Stimulated activated memory B cell treated with anti-CD40 and anti-IgM and Interleukin-4, amounts not matched to agents 10 μg/mL and 1 μg/mL and 100 μg/mL, for 72 hours (primary cell): ENCODE data around the gene RPS14.
"Not testable (repeated sequence)": the region's sequence is repeated elsewhere in the genome, so short reads cannot be mapped to it uniquely, and the experiment has no call there.

Experiments used
- ATAC-seq: fragments of 150-1000 bp; cut with Tn5 transposase; 2 replicates; pipeline ENCODE4 v1.10.0; 2021
- H3K27ac Mint-ChIP-seq: one replicate; pipeline ENCODE4 v1.8.0; 2022; ENCODE audit warnings: mild to moderate bottlenecking, mixed read lengths
- H3K27me3 Mint-ChIP-seq: one replicate; pipeline ENCODE4 v1.8.0; 2022; ENCODE audit warnings: mixed read lengths
- H3K36me3 Mint-ChIP-seq: one replicate; pipeline ENCODE4 v1.8.0; 2022; ENCODE audit warnings: mixed read lengths
- H3K4me1 Mint-ChIP-seq: one replicate; pipeline ENCODE4 v1.8.0; 2022; ENCODE audit warnings: mixed read lengths
- H3K4me3 Mint-ChIP-seq: one replicate; pipeline ENCODE4 v1.8.0; 2022; ENCODE audit warnings: mild to moderate bottlenecking, moderate library complexity, mixed read lengths
- H3K9me3 Mint-ChIP-seq: one replicate; pipeline ENCODE4 v1.8.0; 2022; ENCODE audit warnings: mixed read lengths

Gene RPS14

DNA sequence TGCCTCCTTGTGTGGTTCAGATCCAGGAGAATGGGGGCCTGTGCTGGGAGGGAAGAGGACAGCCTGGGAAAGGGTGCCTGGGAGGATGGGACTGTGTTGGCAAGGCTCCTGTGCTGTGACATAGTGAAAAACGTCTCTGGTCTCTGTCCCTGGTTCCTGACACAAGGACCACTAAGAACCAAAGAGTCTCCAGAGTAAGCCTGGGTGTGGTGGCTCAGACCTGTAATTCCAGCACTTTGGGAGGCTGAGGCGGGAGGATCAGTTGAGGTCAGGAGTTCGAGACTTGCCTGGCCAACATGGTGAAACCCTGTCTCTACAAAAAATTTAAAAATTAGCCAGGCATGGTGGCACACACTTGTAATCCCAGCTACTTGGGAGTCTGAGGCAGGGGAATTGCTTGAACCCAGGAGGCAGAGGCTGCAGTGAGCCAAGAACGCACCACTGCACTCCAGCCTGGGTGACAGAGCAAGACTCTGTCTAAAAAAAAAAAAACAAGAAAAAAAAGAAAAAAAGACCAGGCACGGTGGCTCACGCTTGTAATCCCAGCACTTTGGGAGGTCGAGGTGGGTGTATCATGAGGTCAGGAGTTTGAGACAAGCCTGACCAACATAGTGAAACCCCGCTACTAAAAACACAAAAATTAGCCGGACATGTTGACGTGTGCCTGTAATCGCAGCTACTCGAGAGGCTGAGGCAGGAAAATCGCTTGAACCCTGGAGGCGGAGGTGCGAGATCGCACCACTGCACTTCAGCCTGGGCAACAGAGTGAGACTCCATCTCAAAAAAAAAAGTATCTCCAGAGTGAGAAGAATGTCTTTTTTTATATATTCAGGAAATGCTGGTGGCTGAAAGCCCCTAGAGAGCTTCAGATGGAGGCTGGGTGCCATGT, 35.4 kb downstream of the RPS14 start:
- H3K27ac Mint-ChIP-seq = peak overlapping the region; percentile 100
- H3K9me3 Mint-ChIP-seq, ATAC-seq, H3K27me3 Mint-ChIP-seq: not testable (repeated sequence)
- peaks cover 36% of the 10 kb centered on the region for H3K36me3 Mint-ChIP-seq
- H3K4me1 Mint-ChIP-seq = peaks cover 49% of the 10 kb centered on the region
- peak overlapping the region; percentile 90 for H3K4me3 Mint-ChIP-seq

DNA sequence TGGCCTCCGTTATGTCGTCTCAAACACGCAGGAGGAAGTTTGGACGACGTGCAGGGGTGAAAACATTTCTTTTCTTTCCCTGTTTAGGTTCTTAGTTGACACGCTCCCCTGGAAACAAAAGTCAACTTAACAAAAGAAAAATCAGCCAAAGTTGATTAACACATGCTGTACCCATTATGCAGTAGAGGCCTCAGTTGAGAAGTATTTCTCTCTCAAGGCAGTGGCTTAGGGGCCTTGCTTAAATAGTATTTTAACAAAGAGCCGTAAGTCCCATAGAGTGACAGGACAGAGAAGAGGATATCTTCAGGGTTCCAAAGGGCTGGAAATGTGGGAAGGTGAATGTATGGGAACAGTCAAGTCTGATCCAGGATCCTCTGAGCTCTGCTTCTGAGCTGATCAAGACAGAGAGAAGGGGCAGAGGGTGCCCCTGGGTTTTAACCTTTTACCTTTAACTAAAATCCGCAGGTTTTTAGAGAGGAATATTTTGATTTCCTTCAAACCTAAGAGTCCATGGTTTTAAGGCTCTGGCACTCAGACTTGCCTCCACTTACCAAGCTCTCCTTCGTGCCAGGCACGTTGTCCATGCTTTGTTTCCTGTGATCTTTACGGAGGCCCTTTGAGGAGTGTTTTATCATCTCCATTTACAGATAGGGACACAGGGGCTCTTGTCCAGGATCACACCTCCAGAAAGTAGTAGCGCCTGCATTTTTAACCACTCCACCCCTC, 36.2 kb downstream of the RPS14 start:
- peaks cover 6% of the 10 kb centered on the region for H3K27me3 Mint-ChIP-seq
- ATAC-seq = no peak
- H3K9me3 Mint-ChIP-seq = no peaks in the 10 kb centered on the region
- H3K4me3 Mint-ChIP-seq = peak overlapping the region; percentile 90
- peaks cover 44% of the 10 kb centered on the region for H3K36me3 Mint-ChIP-seq
- H3K27ac Mint-ChIP-seq = peak overlapping the region; percentile 100
- peaks cover 53% of the 10 kb centered on the region for H3K4me1 Mint-ChIP-seq

DNA sequence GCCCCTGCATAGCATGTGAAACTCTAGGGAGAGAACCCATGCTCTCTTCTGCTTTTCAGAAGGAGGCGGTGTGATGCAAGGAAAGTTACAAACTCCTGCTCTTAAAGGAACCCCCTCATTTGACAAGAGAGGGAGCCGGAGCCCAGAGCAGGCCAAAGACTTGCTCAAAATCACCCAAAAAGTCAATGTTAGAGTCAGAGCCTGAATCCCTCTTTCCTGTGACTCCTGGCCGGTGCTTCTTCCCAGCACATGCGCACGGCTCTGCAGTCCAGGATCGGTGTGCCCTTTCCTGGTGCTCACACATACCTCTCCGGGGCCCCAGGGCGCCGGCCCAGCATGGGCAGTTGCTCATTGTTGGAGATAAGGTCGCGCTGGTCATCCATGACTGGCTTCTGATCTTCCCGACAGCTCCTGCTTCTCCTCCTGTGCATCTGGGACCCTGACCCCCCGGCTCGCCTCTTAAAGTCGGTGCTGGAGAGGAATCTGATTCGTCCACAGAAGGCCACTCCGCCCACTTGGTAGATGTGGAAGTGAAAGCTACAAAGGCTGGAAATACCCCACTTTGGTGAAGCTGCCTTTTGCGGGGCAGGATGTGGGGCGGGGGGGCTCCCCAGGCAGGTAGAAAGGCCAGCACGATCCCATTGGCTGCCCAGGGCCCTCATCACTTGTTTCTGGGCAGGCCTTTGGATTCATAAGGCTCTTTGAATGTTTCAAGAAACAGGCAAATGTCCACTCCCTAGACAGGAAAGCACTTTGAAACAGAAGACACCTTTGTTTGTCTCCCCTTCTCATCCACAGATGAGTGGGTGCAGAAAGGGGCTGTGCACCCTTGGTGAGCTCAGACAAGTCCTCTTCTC, 37.0 kb downstream of the RPS14 start, which contains the start of gene CD74:
TSS of gene CD74 (minus strand) at position 592 of the 857 bp plus-strand sequence. CDS start at position 431, 161 bp downstream.
- ATAC-seq = peak; percentile 86
- Mint-ChIP-seq H3K4me1 (peaks cover 61% of the 10 kb centered on the region), H3K4me3 (peak within 1 kb of the TSS; percentile 90)

DNA sequence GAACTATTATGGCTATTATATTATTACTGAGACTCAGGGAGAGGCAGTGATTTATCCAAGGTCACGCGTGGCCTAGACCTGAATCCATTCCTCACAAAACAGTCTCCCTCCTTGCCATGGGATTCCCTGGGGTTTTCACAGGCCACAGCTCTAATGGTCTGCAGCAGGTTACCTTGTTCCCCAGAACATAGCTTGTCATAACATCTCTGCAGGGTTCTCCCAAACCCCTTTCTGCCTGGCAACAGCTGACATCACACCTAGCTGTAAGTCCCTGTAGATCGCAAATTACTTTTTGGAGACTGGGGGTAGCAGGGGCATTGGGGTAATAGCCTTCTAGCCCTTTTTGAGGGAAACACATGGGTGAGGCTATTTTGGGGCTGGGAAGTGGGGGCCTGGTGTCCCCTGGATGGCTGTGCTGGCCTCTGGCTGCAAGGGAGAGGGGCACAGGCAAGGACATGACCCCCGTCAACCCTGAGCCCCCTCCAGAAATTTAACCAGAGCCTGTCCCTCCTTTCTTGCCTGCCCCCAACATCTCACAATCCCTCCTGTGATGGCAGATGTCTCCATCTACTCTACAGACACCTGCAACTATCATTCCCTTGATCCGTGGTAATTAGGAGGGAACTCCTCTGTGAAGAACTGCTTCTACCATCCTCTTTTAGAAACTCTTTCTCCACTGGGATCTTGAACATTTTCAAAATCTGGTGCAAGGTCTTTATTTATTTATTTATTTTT, 38.1 kb downstream of the RPS14 start:
- H3K4me3 Mint-ChIP-seq = peak overlapping the region; percentile 90
- peak; percentile 32 for ATAC-seq
- peaks cover 6% of the 10 kb centered on the region for H3K27me3 Mint-ChIP-seq
- H3K27ac Mint-ChIP-seq = peak overlapping the region; percentile 100
- peaks cover 67% of the 10 kb centered on the region for H3K4me1 Mint-ChIP-seq
- H3K36me3 Mint-ChIP-seq = peaks cover 63% of the 10 kb centered on the region
- no peaks in the 10 kb centered on the region for H3K9me3 Mint-ChIP-seq

More for the DNA sequence above, 37.0 kb downstream of the RPS14 start, which contains the start of gene CD74:
- Mint-ChIP-seq H3K9me3 (no peaks in the 10 kb centered on the region), H3K27ac (peak within 1 kb of the TSS; percentile 100), H3K36me3 (peaks cover 52% of the 10 kb centered on the region), H3K27me3 (peaks cover 6% of the 10 kb centered on the region)

DNA sequence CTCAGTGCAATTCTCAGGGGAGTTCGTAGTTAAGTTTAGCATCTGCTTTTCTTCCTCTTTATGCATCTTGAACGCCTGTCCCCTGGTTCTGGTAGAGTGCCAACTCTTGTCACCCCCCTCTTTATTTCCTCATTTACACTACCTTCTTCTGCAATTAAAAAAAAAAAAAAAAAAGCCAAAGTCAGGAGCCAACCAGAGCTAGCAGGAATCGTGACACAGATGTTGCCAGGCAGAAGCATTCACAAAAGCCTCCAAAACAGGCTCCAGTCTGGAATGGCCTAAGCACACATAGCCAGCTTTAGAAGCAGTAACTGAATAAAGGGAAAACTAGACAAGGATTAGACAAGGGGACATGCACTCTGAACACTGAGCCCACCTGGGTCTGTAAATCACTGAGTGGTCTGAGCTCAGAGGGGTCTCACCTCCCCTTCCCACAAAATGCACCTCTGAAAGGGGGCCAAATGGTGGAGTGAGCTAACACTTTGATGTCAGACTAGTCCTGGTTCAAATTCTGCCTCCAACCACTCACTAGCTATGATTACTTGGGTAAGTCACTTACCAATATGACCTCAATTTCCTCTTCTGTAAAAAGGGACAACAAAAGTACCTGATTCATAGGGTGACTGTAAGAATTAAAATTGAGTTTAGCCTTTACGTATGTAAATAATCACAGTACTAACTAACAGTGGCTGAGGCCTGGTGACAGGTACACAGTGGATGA, 38.9 kb downstream of the RPS14 start:
- Mint-ChIP-seq H3K27ac (peak overlapping the region; percentile 100), H3K4me1 (peaks cover 66% of the 10 kb centered on the region), H3K4me3 (peak overlapping the region; percentile 90), H3K27me3 (peaks cover 6% of the 10 kb centered on the region), H3K36me3 (peaks cover 69% of the 10 kb centered on the region), H3K9me3 (no peaks in the 10 kb centered on the region)
- ATAC-seq = peak; percentile 59

DNA sequence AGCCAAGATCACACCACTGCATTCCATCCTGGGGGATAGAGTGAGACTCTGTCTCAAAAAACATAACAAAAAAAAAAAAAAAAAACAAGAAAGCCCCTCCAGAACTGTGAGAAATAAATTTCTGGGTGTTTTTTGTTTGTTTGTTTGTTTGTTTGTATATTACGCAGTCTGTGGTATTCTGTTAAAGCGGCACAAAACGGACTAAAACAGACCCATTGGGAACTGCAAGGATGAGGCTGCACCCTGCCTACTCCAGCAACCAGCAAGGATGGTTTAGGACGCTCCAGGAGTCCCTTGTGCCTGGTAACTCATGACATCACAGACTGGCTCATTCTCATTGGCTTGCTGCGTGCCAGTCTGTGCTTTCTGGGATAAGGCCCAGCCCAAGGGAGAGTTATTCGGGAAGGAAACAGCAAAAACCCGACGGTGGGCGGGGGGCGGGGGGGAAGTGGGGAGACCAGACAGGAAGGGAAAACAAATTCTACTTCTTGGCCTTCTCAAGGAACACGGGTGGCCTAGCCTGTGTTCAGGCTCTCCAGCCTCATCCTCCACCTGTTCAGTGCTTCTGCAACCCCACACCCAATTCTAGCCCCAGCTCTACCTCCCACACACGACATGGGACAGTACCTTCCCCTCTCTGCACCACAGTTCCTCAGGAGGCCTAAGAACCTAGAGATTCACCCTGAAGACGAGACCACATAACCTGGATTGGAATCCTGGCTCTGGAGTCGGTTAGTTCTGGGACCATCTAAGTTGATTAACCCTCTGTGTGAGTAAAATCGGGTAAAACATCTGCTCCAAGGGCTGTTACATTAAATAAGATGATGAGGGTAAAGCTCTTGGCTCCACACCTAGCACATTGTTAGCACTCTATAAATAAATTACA, 39.7 kb downstream of the RPS14 start:
- peak; percentile 29 for ATAC-seq

DNA sequence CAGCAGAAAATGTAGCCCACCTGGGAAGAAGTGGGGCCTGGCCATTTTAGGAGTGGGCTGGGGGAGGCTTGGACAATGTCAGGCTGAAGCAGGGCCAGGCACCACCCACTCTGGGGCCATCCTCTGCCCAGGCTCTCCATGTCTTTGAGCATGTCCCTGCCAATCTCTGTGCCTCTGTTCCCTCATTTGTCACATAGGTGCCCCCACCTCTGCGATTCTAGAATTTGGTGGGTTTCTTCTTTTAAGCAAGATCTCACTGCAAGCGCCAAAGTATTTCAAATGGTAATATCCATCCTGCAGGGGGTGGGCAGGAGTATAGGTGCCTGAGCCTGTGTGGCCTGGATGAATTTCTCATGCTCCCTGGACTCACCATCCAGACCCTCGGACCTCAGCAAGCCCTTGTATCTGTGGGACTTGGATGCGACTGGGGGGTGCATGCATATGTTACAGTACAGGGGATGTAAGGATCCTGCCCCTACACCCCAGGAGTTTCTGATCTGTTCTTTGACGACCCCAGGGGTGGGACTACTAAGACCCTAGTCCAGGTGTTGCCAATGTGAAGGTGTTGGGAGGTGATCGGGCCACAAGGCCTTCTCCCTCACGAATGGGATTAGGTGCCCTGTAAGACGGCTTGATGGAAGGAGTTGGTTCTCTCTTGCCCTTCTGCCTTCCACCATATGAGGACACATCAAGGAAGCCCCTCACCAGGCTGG, 41.2 kb downstream of the RPS14 start:
- peak overlapping the region; percentile 100 for H3K27ac Mint-ChIP-seq
- H3K36me3 Mint-ChIP-seq = peaks cover 92% of the 10 kb centered on the region
- no peak for ATAC-seq
- H3K27me3 Mint-ChIP-seq = peaks cover 6% of the 10 kb centered on the region
- H3K4me3 Mint-ChIP-seq = peak overlapping the region; percentile 90
- peaks cover 55% of the 10 kb centered on the region for H3K4me1 Mint-ChIP-seq
- no peaks in the 10 kb centered on the region for H3K9me3 Mint-ChIP-seq

More for the DNA sequence above, 39.7 kb downstream of the RPS14 start:
- Mint-ChIP-seq H3K36me3 (peaks cover 77% of the 10 kb centered on the region), H3K9me3 (no peaks in the 10 kb centered on the region), H3K4me1 (peaks cover 61% of the 10 kb centered on the region), H3K27ac (peak overlapping the region; percentile 100), H3K27me3 (peaks cover 6% of the 10 kb centered on the region), H3K4me3 (peak overlapping the region; percentile 90)

DNA sequence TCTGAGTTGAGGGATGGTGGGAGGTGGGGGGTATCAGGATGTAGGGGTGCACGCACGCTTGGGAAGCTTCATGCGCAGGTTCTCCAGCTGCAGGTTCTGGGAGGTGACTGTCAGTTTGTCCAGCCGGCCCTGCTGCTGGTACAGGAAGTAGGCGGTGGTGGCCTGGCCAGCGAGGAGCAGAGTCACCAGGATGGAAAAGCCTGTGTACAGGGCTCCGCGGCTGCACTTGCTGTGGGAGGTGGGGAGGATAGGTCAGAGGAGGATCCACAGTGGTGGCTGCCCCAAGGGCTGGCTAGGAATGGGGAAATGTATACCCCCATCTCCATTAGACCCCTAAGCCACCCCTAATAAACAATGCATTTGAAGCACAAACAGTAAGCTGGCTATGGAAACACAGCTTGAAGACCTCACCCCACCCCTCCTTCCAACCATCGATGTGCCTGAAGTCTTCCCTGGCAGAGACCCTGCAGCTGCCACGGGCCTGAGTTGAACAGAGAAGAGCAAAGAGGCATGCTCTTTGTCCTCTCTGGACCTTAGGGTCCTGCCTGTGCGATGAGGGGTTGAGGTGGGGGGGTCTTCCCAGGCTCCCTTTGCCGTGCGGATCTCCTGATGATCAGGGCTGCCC, 42.3 kb downstream of the RPS14 start:
- peaks cover 1% of the 10 kb centered on the region for H3K27me3 Mint-ChIP-seq
- peak overlapping the region; percentile 90 for H3K4me3 Mint-ChIP-seq
- H3K9me3 Mint-ChIP-seq = no peaks in the 10 kb centered on the region
- peaks cover 52% of the 10 kb centered on the region for H3K4me1 Mint-ChIP-seq
- peak overlapping the region; percentile 100 for H3K27ac Mint-ChIP-seq
- H3K36me3 Mint-ChIP-seq = peaks cover 93% of the 10 kb centered on the region
- ATAC-seq = no peak

DNA sequence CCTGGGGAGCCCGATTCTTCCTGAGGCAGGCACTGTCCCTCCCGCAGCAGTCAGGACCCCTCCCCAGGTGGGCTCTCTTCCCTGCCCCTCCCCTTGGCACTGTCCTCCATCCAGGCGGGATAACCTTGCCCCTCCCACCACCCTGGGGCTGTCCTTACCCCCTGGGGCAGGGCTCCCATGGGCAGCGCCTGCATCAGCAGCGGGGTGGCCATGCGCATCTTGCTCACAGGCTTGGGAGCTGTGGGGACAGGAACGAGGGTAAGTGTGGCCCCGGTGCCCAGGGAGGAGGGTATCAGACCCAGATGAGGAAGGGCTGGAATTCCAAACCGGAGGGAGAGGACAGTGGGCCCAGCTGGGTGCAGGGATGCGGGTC, 42.8 kb downstream of the RPS14 start:
- no peak for ATAC-seq
- H3K27me3 Mint-ChIP-seq = no peaks in the 10 kb centered on the region
- H3K27ac Mint-ChIP-seq = peak overlapping the region; percentile 100
- peaks cover 95% of the 10 kb centered on the region for H3K36me3 Mint-ChIP-seq
- peaks cover 55% of the 10 kb centered on the region for H3K4me1 Mint-ChIP-seq
- no peaks in the 10 kb centered on the region for H3K9me3 Mint-ChIP-seq
- peak overlapping the region; percentile 90 for H3K4me3 Mint-ChIP-seq

DNA sequence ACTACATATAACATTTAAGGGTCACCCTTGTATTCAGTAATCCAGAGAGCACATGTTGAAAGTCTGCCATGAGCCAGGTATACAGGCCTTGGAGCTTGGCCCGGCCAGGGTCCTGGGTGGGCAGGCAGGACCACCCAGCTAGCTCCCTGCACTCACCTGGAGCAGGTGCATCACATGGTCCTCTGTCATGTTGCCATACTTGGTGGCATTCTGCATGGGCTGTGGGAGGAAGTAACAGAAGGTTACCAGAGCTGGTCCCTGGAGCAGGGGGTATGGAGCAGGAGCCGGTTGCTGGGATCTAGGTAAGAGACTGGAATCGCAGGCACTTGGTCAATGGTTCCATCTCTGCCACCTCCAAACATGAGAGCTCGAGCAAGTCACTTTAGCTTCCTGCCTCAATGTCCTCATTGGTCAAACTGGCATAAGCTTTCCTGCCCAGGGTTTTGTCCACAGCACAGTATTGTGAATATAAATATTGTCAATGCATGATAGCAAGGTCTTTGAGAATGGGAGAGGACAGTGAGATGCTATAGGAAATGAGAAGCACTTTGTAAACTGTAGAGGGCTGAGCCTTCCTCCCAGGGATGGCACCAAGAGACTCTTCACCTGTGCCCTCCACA, 43.3 kb downstream of the RPS14 start:
- Mint-ChIP-seq H3K4me1 (peaks cover 60% of the 10 kb centered on the region), H3K27ac (peak overlapping the region; percentile 100), H3K27me3 (no peaks in the 10 kb centered on the region), H3K36me3 (peaks cover 95% of the 10 kb centered on the region), H3K9me3 (no peaks in the 10 kb centered on the region), H3K4me3 (peak overlapping the region; percentile 90)
- no peak for ATAC-seq

DNA sequence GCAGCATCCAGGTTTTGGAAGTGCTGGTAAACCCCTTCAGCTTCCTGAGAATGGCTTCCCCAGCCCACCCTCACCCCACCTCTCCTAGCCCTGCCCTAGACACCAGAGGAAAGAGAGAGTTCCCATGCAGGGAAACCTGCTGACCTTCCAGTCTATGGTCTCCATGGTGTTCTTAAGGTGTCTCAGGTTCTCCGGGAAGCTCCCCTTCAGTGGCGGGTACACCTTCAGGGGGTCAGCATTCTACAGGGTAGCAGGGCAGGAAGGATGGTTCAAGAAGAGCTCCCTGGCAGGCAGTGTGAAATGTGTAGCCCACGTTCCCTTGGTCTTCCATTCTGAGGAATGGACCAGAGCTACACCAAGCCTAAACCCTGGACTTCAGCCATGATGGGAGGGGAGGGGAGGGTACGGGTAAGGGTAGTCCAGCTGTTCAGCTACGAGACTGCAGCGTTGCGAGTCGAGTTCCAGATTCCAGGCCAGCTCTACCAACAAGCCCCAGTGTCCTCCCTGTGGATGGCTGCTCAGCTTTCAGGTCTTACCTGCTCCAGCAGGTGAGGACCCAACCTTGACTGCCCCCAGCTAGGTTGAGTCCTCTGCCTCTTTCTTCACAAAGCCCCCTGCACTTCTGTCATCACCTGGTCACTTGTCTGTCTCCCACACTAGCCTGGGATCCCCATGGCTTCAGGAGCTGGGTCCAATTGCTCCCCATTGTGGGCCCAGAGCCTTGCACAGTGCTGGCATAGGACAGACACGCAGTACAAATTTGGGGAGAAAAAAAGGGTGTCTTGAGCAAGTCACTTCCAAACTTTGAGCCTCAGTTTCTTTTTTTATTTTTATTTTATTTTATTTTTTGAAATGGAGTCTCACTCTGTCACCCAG, 44.4 kb downstream of the RPS14 start:
- Mint-ChIP-seq H3K27ac (peak overlapping the region; percentile 100), H3K4me3 (peak overlapping the region; percentile 31), H3K4me1 (peaks cover 70% of the 10 kb centered on the region), H3K27me3 (no peaks in the 10 kb centered on the region), H3K9me3 (no peaks in the 10 kb centered on the region), H3K36me3 (peaks cover 87% of the 10 kb centered on the region)
- no peak for ATAC-seq
